ENCODE measurements around the gene LY9.
A peak's percentile ranks its signal among the peaks of the same experiment; 100 is the strongest.

LY9 gene, protein sequence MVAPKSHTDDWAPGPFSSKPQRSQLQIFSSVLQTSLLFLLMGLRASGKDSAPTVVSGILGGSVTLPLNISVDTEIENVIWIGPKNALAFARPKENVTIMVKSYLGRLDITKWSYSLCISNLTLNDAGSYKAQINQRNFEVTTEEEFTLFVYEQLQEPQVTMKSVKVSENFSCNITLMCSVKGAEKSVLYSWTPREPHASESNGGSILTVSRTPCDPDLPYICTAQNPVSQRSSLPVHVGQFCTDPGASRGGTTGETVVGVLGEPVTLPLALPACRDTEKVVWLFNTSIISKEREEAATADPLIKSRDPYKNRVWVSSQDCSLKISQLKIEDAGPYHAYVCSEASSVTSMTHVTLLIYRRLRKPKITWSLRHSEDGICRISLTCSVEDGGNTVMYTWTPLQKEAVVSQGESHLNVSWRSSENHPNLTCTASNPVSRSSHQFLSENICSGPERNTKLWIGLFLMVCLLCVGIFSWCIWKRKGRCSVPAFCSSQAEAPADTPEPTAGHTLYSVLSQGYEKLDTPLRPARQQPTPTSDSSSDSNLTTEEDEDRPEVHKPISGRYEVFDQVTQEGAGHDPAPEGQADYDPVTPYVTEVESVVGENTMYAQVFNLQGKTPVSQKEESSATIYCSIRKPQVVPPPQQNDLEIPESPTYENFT
- 106 to 127 (median 108) reads per million in 3 donors for total RNA-seq

DNA sequence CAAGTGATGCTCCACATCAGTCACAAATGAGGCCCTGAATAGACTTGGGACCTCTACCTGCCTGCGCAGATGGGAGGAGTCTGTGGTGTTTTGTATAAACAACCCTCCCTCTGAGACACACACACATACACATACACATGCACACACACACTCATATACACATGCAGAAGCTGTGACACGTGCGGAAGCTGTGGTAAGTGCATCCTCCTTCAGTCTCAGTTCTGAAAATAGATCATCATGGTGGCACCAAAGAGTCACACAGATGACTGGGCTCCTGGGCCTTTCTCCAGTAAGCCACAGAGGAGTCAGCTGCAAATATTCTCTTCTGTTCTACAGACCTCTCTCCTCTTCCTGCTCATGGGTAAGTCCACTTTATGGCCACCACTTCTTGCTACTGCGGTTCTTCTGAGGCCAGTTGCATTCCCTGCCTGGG is at the start of gene LY9:
TSS of gene LY9 (plus strand) at position 224 of the 433 bp plus-strand sequence. CDS start at position 238, 14 bp downstream.
- DNase-seq, result peak; percentile 74 to 79 (median 76)
- Histone ChIP-seq H3K4me3 (ENCODE audit: insufficient read depth, low read depth, low read length, poor library complexity, severe bottlenecking) (peak within 1 kb of the TSS; percentile 57), H3K27me3 (replicated peaks; ENCODE audit: control insufficient read depth, insufficient read depth, low read length, poor library complexity, severe bottlenecking) (no peaks in the 10 kb centered on the region), H3K36me3 (ENCODE audit: control insufficient read depth, insufficient read depth, low read length) (no peaks in the 10 kb centered on the region), H3K27ac (ENCODE audit: insufficient read depth, low read length, poor library complexity, severe bottlenecking) (peak within 1 kb of the TSS; percentile 77), H3K9me3 (ENCODE audit: control insufficient read depth, low read length) (no peaks in the 10 kb centered on the region), H3K4me1 (ENCODE audit: control insufficient read depth, insufficient read depth, low read length, poor library complexity, severe bottlenecking) (peaks cover 36% of the 10 kb centered on the region)

DNA sequence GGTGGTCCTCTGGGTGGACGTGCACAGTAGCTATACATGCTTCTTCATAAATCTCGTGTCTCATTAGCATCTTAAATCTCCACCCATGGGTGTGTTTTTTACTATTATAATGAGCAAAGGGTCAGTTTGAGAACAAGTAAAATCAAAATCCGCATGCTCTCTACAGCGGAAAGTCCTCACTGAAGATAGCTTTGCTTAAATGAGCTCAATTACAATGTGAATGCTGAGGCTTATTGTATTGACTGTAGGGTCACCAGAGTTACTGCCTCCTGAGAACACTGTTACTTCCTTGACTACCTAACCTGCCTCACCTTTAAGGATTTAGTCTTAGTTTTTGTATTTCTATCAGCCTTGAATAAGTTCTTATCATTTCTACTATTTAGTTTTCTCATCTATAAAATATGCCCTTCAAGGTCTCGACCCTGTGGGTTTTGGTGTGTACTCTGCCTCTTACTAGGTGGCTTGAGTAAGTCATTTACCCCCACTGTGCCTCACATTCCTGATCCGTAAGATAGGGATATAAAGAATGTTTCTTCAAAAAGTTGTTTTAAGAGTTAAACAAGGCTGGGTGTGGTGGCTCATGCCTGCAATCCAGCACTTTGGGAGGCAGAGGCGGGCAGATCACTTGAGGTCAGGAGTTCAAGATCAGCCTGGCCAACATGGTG is 49.0 kb upstream of the LY9 start:
- no peaks in the 10 kb centered on the region for H3K9me3 ChIP-seq (ENCODE audit: control insufficient read depth, low read length)
- no peaks in the 10 kb centered on the region for H3K36me3 ChIP-seq (ENCODE audit: control insufficient read depth, insufficient read depth, low read length)
- DNase-seq, result no peak
- H3K4me3 ChIP-seq (ENCODE audit: insufficient read depth, low read depth, low read length, poor library complexity, severe bottlenecking), result no peak overlapping the region
- no peaks in the 10 kb centered on the region for H3K27me3 ChIP-seq (replicated peaks; ENCODE audit: control insufficient read depth, insufficient read depth, low read length, poor library complexity, severe bottlenecking)
- no peak overlapping the region for H3K27ac ChIP-seq (ENCODE audit: insufficient read depth, low read length, poor library complexity, severe bottlenecking)
- H3K4me1 ChIP-seq (ENCODE audit: control insufficient read depth, insufficient read depth, low read length, poor library complexity, severe bottlenecking), result no peaks in the 10 kb centered on the region

DNA sequence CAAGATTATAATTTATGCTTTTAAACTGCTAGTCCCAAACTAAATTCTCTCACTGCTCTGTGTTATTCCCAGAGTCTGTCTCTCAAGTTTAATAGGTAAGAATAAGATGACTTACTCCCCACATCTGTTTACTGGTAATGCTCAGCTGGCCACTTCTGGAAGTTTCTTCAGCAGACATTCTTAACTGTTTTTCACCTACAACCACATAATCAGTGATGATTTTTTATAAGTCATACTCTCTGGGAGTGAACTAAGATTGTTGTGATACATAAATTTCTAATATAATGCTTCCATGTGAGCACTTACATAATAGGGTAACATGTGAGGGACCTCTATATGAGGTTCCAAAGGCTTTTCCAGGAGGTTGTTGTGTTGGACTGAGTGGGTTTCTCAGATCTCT is 48.3 kb upstream of the LY9 start:
- Histone ChIP-seq H3K27me3 (replicated peaks; ENCODE audit: control insufficient read depth, insufficient read depth, low read length, poor library complexity, severe bottlenecking) (no peaks in the 10 kb centered on the region), H3K27ac (ENCODE audit: insufficient read depth, low read length, poor library complexity, severe bottlenecking) (no peak overlapping the region), H3K4me3 (ENCODE audit: insufficient read depth, low read depth, low read length, poor library complexity, severe bottlenecking) (no peak overlapping the region), H3K36me3 (ENCODE audit: control insufficient read depth, insufficient read depth, low read length) (no peaks in the 10 kb centered on the region), H3K9me3 (ENCODE audit: control insufficient read depth, low read length) (no peaks in the 10 kb centered on the region), H3K4me1 (ENCODE audit: control insufficient read depth, insufficient read depth, low read length, poor library complexity, severe bottlenecking) (no peaks in the 10 kb centered on the region)
- no peak for DNase-seq

DNA sequence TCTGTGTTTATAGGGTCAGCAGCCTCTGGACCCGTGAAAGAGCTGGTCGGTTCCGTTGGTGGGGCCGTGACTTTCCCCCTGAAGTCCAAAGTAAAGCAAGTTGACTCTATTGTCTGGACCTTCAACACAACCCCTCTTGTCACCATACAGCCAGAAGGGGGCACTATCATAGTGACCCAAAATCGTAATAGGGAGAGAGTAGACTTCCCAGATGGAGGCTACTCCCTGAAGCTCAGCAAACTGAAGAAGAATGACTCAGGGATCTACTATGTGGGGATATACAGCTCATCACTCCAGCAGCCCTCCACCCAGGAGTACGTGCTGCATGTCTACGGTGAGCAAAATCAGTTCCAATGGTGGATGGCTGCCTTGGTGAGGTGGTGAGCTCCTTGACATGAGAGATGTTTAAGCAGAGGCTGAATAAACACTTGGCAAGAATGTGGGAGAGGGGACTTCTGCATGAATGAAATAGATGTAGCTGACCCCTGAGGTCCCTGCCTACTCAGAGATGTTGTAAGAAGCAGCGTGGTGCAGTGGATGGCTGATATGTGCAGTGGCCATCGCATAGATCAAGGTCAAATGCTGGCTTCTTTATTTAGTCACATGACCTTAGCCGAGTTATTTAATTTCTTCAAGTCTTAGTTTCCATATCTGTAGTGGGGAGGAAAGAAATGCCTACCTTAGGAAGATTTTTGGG is 47.6 kb upstream of the LY9 start:
- no peak overlapping the region for H3K27ac ChIP-seq (ENCODE audit: insufficient read depth, low read length, poor library complexity, severe bottlenecking)
- no peak for DNase-seq

DNA sequence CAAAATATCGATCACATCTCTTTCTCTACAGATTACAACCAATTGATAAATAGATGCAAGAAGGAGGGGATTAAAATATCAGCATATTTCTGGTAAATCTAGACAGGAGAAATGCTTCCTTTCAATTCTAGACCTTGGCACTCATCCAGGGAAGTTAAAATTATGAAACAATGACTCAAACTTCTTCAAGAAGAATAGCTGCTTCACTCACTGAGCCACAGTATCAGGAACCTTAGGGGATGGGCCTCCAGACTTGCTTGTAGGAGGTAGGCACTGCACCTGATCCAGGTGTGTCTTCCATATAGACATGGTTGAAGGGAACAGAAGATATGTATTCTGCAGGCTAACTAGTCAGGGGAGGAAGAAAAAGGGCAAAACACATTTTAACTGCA is 47.1 kb upstream of the LY9 start:
- Histone ChIP-seq H3K27me3 (replicated peaks; ENCODE audit: control insufficient read depth, insufficient read depth, low read length, poor library complexity, severe bottlenecking) (no peaks in the 10 kb centered on the region), H3K27ac (ENCODE audit: insufficient read depth, low read length, poor library complexity, severe bottlenecking) (no peak overlapping the region), H3K9me3 (ENCODE audit: control insufficient read depth, low read length) (no peaks in the 10 kb centered on the region), H3K4me1 (ENCODE audit: control insufficient read depth, insufficient read depth, low read length, poor library complexity, severe bottlenecking) (no peaks in the 10 kb centered on the region), H3K4me3 (ENCODE audit: insufficient read depth, low read depth, low read length, poor library complexity, severe bottlenecking) (no peak overlapping the region), H3K36me3 (ENCODE audit: control insufficient read depth, insufficient read depth, low read length) (no peaks in the 10 kb centered on the region)
- no peak for DNase-seq

More for the DNA sequence above, 47.6 kb upstream of the LY9 start:
- Histone ChIP-seq H3K27me3 (replicated peaks; ENCODE audit: control insufficient read depth, insufficient read depth, low read length, poor library complexity, severe bottlenecking) (no peaks in the 10 kb centered on the region), H3K9me3 (ENCODE audit: control insufficient read depth, low read length) (no peaks in the 10 kb centered on the region), H3K36me3 (ENCODE audit: control insufficient read depth, insufficient read depth, low read length) (no peaks in the 10 kb centered on the region), H3K4me3 (ENCODE audit: insufficient read depth, low read depth, low read length, poor library complexity, severe bottlenecking) (no peak overlapping the region), H3K4me1 (ENCODE audit: control insufficient read depth, insufficient read depth, low read length, poor library complexity, severe bottlenecking) (no peaks in the 10 kb centered on the region)

DNA sequence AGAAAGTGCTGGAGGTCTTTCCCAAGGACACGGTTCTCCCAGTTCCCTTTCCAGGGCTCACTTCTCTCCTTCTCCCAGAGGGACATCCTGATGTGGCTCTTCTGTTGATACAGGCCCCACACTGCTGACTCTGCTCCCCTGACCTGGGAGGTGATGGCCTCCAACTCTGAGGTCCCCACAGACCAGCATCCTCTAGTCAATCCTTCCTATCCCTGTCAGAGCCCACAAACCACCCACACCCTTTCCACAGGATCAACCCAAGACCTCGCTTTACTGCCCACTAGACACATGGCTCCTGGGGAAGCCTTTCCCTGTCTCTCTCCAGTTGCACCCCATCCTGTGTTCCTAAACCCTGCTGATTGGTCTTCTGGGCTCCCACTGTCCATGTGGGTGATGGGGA is 45.4 kb upstream of the LY9 start:
- no peaks in the 10 kb centered on the region for H3K4me1 ChIP-seq (ENCODE audit: control insufficient read depth, insufficient read depth, low read length, poor library complexity, severe bottlenecking)
- H3K36me3 ChIP-seq (ENCODE audit: control insufficient read depth, insufficient read depth, low read length), result no peaks in the 10 kb centered on the region
- no peak for DNase-seq
- no peak overlapping the region for H3K4me3 ChIP-seq (ENCODE audit: insufficient read depth, low read depth, low read length, poor library complexity, severe bottlenecking)
- no peak overlapping the region for H3K27ac ChIP-seq (ENCODE audit: insufficient read depth, low read length, poor library complexity, severe bottlenecking)
- H3K27me3 ChIP-seq (replicated peaks; ENCODE audit: control insufficient read depth, insufficient read depth, low read length, poor library complexity, severe bottlenecking), result no peaks in the 10 kb centered on the region
- H3K9me3 ChIP-seq (ENCODE audit: control insufficient read depth, low read length), result no peaks in the 10 kb centered on the region

DNA sequence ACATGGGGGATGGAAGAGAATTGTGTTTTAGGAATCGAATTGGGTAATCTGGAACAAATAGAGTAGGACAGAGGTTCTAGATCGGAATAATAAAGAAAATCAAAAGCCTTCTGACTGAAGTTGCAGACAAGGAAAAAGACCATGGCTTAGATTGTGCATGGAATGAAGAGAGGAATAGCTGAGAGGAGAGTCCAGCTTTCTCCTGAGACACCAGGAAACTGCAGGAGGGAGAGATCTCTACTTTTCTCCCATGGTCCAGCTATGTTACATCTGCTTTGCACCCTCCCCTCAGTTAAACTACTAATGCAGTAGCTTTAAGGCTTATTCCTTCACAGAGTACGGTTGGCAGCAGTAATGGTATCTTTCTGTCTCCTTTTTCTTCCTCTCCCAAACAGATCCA is 43.6 kb upstream of the LY9 start:
- H3K4me1 ChIP-seq (ENCODE audit: control insufficient read depth, insufficient read depth, low read length, poor library complexity, severe bottlenecking), result no peaks in the 10 kb centered on the region
- no peaks in the 10 kb centered on the region for H3K27me3 ChIP-seq (replicated peaks; ENCODE audit: control insufficient read depth, insufficient read depth, low read length, poor library complexity, severe bottlenecking)
- H3K36me3 ChIP-seq (ENCODE audit: control insufficient read depth, insufficient read depth, low read length), result no peaks in the 10 kb centered on the region
- no peak for DNase-seq
- no peaks in the 10 kb centered on the region for H3K9me3 ChIP-seq (ENCODE audit: control insufficient read depth, low read length)
- H3K27ac ChIP-seq (ENCODE audit: insufficient read depth, low read length, poor library complexity, severe bottlenecking), result no peak overlapping the region
- no peak overlapping the region for H3K4me3 ChIP-seq (ENCODE audit: insufficient read depth, low read depth, low read length, poor library complexity, severe bottlenecking)

DNA sequence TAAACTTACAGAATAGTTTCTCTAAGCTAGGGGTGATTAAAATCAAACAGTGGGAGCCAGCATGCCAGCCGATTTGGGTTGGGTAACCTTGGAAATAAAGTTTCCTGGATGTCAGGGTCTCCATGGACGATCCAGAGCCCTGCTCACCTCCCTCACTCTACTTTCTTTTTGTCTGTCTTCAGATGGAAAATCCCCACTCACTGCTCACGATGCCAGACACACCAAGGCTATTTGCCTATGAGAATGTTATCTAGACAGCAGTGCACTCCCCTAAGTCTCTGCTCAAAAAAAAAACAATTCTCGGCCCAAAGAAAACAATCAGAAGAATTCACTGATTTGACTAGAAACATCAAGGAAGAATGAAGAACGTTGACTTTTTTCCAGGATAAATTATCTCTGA is 43.0 kb upstream of the LY9 start:
- no peaks in the 10 kb centered on the region for H3K9me3 ChIP-seq (ENCODE audit: control insufficient read depth, low read length)
- H3K27ac ChIP-seq (ENCODE audit: insufficient read depth, low read length, poor library complexity, severe bottlenecking), result no peak overlapping the region
- no peak for DNase-seq
- no peaks in the 10 kb centered on the region for H3K4me1 ChIP-seq (ENCODE audit: control insufficient read depth, insufficient read depth, low read length, poor library complexity, severe bottlenecking)
- H3K4me3 ChIP-seq (ENCODE audit: insufficient read depth, low read depth, low read length, poor library complexity, severe bottlenecking), result no peak overlapping the region
- no peaks in the 10 kb centered on the region for H3K27me3 ChIP-seq (replicated peaks; ENCODE audit: control insufficient read depth, insufficient read depth, low read length, poor library complexity, severe bottlenecking)
- H3K36me3 ChIP-seq (ENCODE audit: control insufficient read depth, insufficient read depth, low read length), result no peaks in the 10 kb centered on the region

DNA sequence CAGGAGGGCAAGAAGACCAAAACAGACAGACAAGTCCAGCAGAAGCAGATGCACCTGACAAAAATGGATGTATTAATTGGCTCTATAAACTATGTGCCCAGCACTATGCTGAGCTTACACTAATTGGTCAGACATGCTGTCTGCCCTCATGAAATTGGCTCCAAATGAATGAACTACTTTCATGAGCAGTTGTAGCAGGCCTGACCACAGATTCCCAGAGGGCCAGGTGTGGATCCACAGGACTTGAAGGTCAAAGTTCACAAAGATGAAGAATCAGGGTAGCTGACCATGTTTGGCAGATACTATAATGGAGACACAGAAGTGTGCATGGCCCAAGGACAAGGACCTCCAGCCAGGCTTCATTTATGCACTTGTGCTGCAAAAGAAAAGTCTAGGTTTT is 42.4 kb upstream of the LY9 start:
- Histone ChIP-seq H3K27ac (ENCODE audit: insufficient read depth, low read length, poor library complexity, severe bottlenecking) (no peak overlapping the region), H3K4me3 (ENCODE audit: insufficient read depth, low read depth, low read length, poor library complexity, severe bottlenecking) (no peak overlapping the region), H3K9me3 (ENCODE audit: control insufficient read depth, low read length) (no peaks in the 10 kb centered on the region), H3K36me3 (ENCODE audit: control insufficient read depth, insufficient read depth, low read length) (no peaks in the 10 kb centered on the region), H3K4me1 (ENCODE audit: control insufficient read depth, insufficient read depth, low read length, poor library complexity, severe bottlenecking) (no peaks in the 10 kb centered on the region), H3K27me3 (replicated peaks; ENCODE audit: control insufficient read depth, insufficient read depth, low read length, poor library complexity, severe bottlenecking) (no peaks in the 10 kb centered on the region)
- no peak for DNase-seq

Measured in effector memory CD4-positive, alpha-beta T cell (primary cell).